Measurements from ENCODE around the gene CKAP5.

DNA sequence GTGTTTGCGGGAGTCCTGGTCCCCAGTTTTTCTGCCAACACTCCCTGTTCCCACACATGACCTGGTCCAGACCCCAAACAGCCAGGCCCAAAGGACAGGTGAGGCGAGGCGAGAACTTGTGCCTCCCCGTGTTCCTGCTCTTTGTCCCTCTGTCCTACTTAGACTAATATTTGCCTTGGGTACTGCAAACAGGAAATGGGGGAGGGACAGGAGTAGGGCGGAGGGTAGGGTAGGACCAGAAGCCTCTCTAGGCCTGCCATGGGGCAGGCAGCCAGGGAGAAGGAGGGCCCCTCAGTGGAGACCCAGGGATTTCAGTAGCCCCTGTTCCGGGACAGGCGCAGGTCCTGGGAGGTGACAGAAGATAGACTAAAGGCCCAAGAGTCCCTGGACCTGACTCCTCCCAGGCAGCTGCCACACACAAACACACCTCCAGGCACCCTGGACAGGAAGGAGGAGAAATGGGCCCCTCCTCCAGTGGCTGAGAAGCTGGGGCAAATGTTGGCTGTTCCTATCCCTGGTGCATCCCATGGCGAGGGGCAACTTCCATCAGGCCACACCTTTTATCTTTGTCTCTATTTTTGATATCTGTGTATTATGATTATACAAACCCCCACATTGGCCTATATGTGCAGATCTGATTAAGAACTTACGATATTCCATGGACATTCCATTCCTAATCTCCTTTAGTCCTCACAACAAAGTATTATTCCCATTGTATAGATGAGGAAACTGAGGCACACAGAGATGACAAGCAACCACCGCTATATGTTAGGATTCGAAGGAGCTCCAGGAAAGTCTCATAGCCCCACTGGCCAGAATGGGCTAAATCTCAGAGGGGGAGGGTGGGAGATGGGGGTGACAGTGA lies 127.7 kb downstream of the CKAP5 start:
- TF ChIP-seq, protein P1, sequence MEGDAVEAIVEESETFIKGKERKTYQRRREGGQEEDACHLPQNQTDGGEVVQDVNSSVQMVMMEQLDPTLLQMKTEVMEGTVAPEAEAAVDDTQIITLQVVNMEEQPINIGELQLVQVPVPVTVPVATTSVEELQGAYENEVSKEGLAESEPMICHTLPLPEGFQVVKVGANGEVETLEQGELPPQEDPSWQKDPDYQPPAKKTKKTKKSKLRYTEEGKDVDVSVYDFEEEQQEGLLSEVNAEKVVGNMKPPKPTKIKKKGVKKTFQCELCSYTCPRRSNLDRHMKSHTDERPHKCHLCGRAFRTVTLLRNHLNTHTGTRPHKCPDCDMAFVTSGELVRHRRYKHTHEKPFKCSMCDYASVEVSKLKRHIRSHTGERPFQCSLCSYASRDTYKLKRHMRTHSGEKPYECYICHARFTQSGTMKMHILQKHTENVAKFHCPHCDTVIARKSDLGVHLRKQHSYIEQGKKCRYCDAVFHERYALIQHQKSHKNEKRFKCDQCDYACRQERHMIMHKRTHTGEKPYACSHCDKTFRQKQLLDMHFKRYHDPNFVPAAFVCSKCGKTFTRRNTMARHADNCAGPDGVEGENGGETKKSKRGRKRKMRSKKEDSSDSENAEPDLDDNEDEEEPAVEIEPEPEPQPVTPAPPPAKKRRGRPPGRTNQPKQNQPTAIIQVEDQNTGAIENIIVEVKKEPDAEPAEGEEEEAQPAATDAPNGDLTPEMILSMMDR (conservative IDR thresholded peaks at IDR 0.05; ENCODE audit: low read length): no peak
- no peak for TF ChIP-seq EZH2phosphoT487 (IDR thresholded peaks at IDR 0.05; ENCODE audit: borderline replicate concordance, low read depth, low read length)
